A549 (cell line): ENCODE results near the gene LY6G5B.

Experiments
- EP300 ChIP-seq, 2 experiments: fragments of >200 bp; sonication (Bioruptor Twin); formaldehyde crosslinking; IDR thresholded peaks; 2 replicates in 1 of 2; 3 replicates in 1 of 2; pipeline ENCODE4 v1.6.1; 2016 to 2017
- FOSL2 ChIP-seq, 2 experiments: fragments of 450-650 bp in 1 of 2; fragments of >200 bp in 1 of 2; sonication (Bioruptor Twin) in 1 of 2; formaldehyde crosslinking; IDR thresholded peaks; 2 replicates each; pipeline versions ENCODE4 v1.5.0 to v1.6.1; 2016 to 2020; ENCODE audit warnings: mild to moderate bottlenecking in 1 of 2, moderate library complexity in 1 of 2
- JUNB ChIP-seq: fragments of >200 bp; sonication (Bioruptor Twin); formaldehyde crosslinking; IDR thresholded peaks from 2 replicates; pipeline ENCODE4 v1.6.1; 2016
- POLR2A ChIP-seq: IDR thresholded peaks from 2 replicates; pipeline ENCODE4 v1.6.1; 2012; ENCODE audit warnings: mild to moderate bottlenecking, low read length
- TF ChIP-seq, protein P1 (sequence below): fragments of >200 bp; sonication (Bioruptor Twin); formaldehyde crosslinking; IDR thresholded peaks from 3 replicates; pipeline ENCODE4 v1.5.1; 2016
- TF ChIP-seq, protein P2 (sequence below): fragments of 200-600 bp; sonication (generic); IDR thresholded peaks from 2 replicates; pipeline ENCODE4 v1.6.1; 2016; ENCODE audit warnings: antibody characterized with exemption, mild to moderate bottlenecking, moderate library complexity

DNA sequence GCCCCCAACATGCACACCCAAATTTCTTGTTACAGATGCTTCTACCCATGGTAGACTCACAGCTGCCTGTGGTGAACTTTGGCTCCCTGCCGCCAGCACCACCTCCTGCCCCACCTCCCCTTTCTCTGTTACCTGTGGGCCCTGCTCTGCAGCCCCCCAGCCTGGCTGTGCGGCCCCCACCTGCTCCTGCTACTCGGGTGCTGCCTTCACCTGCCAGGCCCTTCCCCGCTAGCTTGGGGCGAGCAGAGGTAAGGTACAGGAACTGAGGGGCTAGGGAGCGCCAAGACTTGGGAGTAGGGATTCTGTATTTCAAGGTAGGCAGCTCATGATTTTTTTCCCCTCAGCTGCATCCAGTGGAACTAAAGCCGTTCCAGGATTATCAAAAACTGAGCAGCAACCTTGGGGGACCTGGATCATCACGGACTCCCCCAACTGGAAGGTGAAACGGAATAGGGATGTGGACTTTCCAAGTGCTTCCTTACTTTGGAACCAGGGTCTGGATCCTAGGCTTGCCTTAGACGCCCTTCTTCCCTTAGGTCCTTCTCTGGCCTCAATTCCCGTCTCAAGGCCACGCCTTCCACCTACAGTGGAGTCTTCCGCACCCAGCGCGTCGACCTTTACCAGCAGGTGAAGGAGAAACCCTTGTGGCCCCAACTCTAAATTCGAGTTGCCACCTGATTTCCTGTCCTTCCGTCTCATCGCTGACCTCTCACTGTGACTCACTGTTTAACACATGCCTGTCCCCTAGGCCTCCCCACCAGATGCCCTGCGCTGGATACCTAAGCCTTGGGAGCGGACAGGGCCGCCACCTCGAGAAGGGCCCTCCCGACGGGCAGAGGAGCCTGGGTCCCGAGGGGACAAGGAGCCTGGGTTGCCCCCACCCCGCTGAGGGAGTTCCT is 32.8 kb upstream of the LY6G5B start:
- TF ChIP-seq, protein P1, sequence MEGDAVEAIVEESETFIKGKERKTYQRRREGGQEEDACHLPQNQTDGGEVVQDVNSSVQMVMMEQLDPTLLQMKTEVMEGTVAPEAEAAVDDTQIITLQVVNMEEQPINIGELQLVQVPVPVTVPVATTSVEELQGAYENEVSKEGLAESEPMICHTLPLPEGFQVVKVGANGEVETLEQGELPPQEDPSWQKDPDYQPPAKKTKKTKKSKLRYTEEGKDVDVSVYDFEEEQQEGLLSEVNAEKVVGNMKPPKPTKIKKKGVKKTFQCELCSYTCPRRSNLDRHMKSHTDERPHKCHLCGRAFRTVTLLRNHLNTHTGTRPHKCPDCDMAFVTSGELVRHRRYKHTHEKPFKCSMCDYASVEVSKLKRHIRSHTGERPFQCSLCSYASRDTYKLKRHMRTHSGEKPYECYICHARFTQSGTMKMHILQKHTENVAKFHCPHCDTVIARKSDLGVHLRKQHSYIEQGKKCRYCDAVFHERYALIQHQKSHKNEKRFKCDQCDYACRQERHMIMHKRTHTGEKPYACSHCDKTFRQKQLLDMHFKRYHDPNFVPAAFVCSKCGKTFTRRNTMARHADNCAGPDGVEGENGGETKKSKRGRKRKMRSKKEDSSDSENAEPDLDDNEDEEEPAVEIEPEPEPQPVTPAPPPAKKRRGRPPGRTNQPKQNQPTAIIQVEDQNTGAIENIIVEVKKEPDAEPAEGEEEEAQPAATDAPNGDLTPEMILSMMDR = no peak
- no peak for TF ChIP-seq EP300 (IDR thresholded peaks at IDR 0.05)
- no peak for TF ChIP-seq POLR2A
- TF ChIP-seq, protein P2, sequence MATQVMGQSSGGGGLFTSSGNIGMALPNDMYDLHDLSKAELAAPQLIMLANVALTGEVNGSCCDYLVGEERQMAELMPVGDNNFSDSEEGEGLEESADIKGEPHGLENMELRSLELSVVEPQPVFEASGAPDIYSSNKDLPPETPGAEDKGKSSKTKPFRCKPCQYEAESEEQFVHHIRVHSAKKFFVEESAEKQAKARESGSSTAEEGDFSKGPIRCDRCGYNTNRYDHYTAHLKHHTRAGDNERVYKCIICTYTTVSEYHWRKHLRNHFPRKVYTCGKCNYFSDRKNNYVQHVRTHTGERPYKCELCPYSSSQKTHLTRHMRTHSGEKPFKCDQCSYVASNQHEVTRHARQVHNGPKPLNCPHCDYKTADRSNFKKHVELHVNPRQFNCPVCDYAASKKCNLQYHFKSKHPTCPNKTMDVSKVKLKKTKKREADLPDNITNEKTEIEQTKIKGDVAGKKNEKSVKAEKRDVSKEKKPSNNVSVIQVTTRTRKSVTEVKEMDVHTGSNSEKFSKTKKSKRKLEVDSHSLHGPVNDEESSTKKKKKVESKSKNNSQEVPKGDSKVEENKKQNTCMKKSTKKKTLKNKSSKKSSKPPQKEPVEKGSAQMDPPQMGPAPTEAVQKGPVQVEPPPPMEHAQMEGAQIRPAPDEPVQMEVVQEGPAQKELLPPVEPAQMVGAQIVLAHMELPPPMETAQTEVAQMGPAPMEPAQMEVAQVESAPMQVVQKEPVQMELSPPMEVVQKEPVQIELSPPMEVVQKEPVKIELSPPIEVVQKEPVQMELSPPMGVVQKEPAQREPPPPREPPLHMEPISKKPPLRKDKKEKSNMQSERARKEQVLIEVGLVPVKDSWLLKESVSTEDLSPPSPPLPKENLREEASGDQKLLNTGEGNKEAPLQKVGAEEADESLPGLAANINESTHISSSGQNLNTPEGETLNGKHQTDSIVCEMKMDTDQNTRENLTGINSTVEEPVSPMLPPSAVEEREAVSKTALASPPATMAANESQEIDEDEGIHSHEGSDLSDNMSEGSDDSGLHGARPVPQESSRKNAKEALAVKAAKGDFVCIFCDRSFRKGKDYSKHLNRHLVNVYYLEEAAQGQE = no peak
- TF ChIP-seq FOSL2 (IDR thresholded peaks at IDR 0.05) = no peak
- TF ChIP-seq FOSL2 (CRISPR knock-in tag; IDR thresholded peaks at IDR 0.05) = no peak
- TF ChIP-seq JUNB = no peak
